Measurements from ENCODE around the gene ALK.
"Not testable (repeated sequence)": the region's sequence is repeated elsewhere in the genome, so short reads cannot be mapped to it uniquely, and the experiment has no call there.

The ALK gene

DNA sequence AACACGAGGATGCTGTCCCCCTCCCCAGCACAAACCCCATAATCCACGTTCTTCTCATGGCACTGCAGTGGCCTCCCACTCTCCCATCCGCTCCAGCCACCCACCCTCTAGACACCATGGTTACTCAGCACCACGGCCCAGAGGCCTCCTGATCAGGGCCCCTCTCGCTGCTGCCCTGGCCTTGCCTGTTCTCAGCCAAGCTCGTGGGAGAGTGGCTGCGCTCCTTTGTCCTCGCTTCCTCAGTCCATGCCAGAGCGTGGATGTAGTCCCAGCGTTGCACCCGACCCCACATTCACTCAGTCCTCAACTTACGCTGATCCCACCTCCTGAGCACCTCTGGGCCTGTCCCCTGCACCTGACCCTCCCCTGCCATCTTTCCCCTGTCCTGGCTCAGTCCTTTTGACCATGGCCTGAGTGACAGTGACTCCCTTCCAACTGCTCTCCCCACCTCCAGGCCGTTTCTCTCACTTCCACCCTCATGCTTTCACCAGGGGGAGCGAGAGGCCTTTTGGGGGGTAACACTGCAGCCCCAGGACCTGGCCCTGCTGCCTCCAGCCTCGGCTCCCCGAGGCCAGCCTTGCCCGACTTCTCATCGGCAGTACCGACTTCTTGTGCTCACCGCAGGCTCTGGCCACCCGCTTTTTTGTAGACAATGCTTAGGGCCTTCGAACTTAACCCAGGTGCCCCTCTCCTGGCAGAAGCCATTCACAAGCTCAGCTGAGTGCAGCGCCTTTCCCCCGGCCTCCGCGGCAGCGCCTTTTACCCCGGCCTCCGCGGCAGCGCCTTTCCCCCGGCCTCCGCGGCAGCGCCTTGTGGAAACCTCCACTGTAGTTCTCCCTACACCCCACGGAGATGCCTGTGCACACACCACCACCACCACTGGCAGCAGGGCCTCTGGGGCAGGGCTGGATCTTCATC, 674.7 kb downstream of the ALK start:
- DNase-seq (ENCODE audit: low spot score): no peak

DNA sequence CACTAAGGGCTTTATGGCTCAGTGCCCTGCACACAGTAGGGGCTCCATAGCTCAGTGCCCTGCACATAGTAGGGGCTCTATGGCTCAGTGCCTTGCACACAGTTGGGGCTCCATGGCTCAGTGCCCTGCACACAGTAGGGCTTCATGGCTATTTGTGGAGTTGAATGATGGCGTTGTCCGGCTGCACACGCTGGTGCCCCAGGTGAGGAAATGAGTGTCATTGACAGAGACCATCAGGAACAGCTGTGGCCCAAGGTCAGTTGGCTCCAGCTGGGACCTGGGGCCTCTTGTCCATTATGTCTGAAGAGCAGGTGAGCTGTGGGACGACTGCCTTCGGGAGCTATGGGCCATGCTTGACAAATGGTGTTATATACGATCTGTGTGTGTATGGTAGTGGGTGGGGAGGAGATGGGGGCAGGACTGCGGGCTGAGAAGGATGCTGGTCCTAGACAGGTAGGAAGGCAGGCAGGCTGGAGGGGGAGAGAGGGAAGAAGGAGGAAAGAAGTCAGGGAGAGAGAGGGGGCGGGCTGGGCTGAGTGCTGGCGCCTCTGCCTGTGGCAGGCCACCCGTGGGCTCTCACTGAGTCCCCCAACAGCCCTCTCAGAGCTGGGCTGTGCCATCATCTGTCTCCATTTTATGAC, 675.5 kb downstream of the ALK start:
- peak; percentile 38 for DNase-seq (ENCODE audit: low spot score)

DNA sequence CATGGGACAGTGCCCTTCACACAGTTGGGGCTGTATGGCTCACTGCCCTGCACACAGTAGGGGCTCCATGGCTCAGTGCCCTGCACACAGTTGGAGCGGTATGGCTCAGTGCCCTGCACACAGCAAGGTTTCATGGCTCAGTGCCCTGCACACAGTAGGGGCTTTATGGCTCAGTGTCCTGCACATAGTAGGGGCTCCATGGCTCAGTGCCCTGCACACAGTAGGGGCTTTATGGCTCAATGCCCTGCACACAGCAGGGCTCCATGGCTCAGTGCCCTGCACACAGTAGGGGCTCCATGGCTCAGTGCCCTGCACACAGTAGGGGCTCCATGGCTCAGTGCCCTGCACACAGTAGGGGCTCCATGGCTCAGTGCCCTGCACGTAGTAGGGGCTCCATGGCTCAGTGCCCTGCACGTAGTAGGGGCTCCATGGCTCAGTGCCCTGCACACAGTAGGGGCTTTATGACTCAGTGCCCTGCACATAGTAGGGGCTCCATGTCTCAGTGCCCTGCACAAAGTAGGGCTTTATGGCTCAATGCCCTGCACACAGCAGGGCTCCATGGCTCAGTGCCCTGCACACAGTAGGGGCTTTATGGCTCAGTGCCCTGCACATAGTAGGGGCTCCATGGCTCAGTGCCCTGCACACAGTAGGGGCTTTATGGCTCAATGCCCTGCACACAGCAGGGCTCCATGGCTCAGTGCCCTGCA, 676.2 kb downstream of the ALK start:
- not testable (repeated sequence) for DNase-seq (ENCODE audit: low spot score)

DNA sequence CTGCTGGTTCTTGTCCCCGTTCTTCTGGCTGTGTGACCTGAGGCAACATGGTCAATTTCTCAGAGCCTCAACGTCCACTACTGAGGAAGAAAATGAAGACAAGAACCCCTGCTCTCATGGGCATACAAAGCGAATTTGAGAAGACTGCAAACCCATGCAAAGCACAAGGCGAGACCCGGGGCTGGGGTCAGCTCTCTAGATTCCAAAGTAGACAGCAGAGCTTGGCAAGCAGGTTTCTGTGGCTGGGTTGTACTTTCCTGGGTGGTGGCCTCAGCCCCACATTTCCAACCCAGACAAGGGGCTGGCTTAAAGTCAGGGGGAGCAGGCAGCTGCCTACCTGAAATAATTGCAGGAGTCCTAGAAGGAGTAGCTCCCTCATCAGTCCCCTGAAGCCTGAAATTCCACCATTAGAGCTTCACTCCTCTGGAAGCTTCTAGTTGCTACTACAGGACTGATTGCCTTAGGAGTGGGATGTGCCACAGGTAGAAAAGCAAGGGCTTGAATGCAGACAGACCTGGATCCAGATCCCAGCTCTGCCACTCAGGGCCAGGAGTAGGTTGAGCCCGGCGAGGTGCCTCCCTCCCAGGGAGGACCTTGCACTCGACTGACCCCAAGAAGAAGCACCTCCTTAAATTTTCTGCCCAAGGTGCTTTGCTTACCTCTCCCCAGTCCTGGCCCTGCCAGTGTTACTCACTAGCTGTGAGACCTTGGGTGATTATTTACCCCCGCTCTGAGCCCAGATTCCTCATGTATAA, 678.6 kb downstream of the ALK start:
- DNase-seq (ENCODE audit: low spot score): no peak

DNA sequence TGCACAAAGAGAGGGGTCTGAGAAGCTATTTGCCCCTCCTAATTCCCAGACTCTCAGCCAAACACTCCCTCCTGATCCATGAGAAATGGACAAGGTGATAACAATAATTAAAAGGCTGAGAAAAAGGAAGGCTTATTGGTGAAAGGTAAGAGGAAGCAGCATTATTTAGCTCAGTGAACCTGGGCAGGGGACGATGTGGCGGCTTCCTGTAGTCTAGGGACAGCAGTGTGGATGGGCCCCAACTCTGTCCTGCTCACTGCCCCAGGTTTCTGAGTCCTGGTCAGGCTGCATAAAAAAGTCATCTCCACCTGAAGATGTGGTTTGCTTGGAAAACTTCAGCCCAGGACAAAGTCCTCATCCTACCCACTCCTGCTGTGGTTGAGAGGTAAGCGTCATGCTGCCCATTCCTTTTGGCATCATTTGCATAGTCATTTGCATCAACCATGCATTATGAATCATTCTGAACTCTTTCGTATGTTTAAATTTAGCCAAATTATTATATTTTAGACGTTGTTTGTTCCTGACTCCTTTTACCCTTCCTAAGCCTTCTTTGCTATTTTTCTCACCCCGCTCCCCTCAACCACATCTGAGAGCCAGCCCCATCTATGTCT, 679.3 kb downstream of the ALK start:
- no peak for DNase-seq (ENCODE audit: low spot score)

DNA sequence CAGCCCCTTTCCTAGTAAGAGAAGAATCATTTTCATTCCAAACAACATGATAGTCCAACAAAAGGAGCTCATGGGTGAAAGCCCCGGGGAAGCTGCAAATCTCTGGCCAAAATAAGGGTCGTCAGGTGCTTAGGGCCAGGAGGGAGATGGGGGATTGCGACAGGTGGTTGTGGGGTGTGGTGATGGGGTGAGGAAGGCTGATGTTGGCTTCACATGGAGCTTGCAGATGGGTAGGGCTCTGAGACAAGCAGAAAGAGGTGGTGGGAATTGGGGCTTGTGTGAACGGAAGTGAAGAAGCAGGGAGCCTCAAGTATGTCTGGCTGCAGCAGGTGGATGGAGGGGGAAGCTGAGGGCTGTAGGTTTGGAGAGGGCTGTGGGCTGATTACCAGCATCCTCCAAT, 680.0 kb downstream of the ALK start:
- DNase-seq (ENCODE audit: low spot score): no peak

DNA sequence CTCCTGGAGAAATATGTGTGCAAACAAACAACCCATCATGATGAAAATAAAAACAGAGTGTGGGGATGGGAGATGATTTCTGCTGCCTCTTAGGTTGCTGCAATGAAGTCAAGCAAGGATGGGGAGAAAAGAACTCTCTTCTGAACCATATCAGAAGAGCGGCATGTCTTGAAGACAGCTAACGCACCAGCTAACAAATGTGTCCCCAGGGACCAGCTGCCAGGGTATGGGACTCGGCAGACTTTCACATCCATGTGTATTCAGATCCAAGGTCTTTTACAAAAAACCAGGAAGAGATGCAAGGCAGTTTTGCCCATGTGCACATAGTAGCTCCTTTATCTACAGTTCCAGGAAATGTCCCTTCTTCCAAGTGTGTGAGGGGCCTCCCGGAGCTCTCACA, 680.8 kb downstream of the ALK start:
- DNase-seq (ENCODE audit: low spot score): no peak

DNA sequence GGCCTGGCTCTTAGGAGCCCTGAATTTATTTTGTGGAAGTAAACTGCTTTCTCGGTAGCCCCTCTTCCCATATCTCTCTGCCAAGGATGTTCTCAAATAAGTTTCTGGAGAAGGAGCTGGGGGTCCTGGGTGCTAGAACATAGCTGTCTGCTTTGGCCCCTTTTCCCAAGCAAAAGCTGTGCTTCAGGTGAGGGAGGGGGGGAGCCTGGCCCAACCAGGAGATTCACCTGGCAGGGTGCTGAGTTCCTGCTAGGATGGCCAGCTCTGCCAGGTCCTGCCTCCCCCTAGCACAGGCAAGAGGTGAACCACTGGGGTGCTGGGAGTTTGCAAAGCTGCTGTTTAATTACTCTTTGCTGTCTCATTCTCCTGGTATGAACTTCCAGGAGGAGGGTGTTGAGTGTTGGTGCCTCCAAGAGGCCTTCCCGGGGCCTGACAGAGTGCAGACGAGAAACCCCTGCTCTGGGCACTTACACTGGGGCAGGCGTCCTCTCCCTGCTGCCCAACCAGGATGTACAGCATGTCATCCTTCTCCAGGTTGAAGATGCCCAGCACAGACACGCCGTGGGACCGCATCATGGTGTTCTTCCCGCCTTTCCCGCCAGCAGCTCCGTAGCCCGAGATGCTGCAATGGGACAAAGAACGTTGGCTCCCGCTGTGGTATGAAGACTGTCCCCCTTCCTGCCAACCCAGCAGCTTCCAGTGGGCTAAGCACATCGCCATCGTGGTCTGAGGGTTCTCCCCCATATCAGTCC, 682.0 kb downstream of the ALK start:
- no peak for DNase-seq (ENCODE audit: low spot score)

DNA sequence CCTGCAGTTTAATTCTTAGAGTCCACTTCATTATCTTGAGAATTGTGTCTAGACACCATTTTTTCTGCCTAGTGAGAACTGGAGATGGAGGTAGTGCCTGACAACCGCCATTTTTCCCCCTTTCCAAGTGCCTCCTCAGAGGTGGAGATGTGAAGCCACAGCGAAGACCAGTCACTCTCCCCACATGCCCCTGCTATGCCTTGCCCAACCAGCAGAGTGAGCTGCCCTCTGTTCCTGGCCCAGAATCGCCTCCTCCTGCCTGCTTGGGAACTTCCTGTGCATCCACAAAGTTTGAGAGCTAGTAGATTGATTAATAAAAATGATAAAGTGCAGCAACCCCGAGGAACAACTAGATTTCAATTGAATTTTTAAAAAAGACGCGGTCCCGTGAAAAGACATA, 682.9 kb downstream of the ALK start:
- peak; percentile 74 for DNase-seq (ENCODE audit: low spot score)

DNA sequence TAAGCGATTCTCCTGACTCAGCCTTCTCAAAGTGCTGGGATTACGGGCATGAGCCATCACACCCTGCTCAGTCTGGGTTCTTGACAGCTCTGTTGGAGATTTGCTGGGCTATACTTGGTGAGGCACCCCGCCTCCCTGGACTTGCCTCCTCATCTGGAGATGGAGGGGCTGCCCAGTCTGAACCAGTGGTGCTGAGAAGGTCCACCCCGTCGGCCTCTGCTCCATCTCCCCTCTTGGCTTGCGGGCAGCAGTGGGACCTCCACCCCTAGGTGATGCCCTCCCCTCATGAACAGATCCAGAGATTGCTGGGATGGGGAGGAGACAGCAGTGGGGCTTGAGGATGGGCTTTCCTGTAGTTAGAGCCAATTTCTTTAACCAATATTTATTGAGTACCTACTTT, 685.3 kb downstream of the ALK start:
- DNase-seq (ENCODE audit: low spot score): no peak

DNA sequence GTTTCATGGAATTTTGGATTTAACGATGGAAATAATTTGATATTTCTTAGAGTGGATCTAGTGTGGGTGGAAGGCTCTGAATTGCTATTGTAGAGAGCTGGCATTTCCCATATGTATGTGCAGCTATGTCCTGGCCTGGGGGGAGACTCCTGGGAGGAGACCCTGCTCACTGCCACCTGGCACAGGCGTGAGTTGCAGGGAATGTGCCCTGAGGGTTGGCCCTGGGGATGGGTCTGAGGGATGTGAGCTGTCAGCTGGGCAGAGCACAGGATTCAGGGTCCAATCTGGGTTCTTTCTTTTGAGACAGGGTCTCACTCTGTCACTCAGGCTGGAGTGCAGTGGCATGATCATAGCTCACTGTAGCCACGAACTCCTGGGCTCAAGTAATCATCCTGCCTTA, 686.0 kb downstream of the ALK start:
- DNase-seq (ENCODE audit: low spot score): no peak

DNA sequence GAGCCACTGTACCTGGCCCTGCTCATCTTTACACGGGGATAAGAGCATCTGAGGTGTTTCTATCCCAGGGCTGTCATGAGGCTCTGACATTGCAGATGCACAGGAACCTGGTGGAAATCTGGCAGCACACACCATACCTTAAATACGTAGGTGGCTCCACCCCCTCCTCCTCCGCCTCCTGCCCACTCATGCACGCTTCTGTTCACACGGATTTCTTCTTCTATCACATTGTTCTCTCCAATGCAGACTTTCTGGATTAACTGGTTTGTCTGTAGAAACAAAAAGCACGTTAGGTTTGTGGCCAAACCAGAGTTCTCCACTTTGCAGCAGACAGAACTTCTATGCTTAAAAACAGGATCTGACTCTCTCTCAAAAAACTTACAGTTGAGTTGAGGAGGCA, 688.0 kb downstream of the ALK start:
- DNase-seq (ENCODE audit: low spot score): no peak

DNA sequence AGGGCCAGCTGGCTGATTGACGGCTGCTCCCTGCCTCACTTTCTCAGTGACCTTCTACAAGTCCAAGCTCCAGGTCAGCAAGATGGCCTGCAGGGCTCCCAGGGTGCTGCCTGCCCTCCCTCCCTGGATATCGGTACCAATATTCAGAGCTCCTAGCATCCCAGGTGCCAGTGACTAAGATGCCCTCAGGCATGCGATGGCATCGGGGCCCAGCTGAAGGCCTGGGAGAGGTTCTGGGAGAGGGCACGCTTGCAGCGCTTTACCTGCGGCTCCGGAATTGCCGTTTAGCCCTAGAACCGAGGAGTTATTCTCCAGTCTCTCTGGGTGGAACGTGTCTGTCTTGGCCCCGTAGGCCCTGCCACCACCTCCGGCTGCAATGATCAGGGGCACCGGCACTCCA, 689.3 kb downstream of the ALK start:
- DNase-seq (ENCODE audit: low spot score): no peak

DNA sequence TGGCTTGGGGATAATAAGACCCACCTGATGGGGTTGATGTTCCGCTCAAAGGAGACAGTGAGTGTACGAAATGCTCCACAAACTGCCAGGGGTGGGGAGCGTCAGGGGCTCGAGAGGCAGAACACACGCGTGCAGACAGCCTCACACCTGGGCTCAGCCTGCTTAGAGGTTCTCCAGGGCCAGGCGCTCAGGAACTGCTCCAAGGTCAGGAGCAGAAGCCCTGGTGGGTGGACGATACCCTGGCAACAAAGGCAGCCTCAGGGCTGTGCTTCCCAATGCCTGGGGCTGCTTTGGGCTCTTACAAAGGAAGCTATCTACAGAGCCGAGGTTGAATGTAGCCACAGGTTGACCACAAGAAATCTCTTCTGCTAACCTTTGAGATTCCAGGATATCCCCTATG, 691.7 kb downstream of the ALK start:
- no peak for DNase-seq (ENCODE audit: low spot score)

DNA sequence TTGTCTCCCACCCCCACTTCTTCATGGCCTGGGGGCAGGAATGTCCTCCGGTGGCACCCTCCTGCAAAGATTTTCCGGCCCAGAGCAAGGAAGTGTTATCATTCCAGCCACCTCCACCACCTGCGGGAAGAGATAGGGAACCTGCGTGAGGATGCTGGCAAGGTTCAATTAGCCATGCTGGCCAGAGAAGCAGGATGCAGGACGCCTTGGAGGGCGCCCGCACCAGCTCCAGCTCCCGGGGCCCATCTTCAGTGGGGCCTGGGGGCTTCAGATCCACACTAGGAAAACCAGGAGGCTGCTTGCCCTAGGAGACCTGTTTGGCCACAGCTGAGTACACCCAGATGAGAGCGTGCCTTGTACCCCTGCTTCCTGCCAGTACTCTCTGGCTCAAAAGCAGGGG, 692.4 kb downstream of the ALK start:
- DNase-seq (ENCODE audit: low spot score): no peak

DNA sequence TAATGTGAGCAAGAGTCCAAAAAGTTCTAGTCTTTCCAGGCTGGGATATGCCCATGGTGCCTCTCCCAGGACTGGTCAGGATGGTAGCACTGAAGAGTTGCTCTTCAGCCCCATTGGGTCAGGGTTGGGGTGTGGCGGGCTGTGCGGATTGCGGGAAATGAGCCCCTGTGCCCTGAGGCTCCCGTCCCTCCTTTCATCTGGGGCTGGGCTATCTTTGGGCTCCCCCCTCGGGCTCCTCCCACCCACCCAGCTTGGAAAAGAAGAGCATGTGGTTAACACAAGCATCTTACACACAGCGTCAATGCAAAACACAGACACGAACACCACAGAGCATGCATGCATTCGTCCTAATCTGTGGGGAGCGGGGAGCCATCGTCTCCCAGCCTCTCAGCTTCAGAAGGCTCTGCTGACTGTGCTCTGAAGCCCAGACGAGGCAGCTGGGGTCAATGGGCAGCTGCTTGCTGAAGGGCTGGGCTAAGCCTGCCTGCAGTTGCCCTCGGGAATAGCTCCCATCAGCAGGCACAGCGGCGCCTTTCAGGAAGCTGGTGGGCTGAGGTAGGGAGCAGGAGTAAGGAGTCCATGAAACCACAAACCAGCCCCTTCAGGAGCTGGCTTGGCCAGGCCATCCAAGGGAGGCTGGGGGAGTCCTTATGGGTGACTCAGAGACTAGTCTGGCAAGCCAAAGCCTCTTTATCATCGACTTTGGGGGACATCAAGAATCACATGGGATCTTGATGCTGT, 693.3 kb downstream of the ALK start:
- DNase-seq (ENCODE audit: low spot score): no peak

DNA sequence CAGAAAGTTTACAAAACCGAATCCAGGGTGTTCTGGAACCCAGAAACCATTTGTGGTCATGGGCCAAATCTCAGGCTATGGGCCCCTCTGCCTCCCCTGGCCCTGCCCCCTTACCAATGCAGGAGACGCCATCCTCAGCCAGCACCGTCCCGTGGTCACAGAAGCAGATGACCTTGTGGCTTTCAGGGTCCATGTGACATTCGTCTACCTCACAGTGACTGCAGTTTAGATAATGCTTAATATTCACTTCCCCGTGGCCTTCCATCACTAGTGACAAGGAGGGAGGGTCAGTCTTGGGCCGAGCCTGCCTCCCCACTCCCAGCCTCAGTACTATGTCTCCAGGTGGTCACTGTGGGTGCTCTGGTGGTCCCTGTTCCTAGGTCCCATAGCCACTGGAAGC, 694.6 kb downstream of the ALK start:
- no peak for DNase-seq (ENCODE audit: low spot score)

DNA sequence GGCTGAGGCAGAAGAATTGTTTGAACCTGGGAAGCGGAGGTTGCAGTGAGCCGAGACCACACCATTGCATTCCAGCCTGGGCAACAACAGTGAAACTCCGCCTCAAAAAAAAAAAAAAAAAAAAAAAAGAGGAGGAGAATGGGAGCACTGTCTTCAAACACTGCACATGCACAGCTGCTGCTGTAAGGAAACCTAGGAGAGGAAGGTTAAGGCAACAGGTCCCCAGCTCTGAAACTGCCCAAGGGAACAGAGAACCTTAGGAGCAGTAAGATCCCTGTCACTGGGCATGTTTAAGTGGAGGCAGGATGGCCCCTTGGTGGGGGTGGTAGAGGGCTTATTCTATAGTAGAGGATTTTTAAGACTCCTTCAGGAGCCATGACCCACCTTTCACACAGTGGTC, 695.0 kb downstream of the ALK start:
- DNase-seq (ENCODE audit: low spot score): no peak

DNA sequence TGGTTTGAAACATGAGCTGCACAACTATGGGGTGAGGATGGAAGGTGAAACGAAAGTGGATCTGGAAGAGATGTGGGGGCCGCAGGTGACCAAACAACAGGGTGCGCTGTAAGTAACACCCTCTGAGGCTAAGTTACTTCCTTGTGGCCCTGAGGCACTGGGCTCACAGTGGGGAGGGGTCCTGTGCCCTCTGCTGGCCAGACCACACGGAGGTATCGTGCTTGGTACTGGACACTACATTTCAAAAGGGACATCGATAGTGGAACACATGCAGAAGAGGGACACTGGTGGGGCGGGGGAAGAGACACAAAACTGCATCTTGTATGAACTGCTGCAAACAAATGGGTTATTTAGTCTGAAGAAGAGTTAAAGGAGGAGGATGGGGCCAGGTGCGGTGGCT, 695.6 kb downstream of the ALK start:
- no peak for DNase-seq (ENCODE audit: low spot score)

Measured in HuH-7.5 (cell line).